Thyroid gland (tissue), 4 donors: ENCODE data around the gene CDH23. TPM values are rescaled to one million over a fixed set of nuclear protein-coding genes. Genes with fewer than 3 reads are reported as not detected.

Source experiments
- DNase-seq, 2 donors: peaks; one replicate each; pipeline ENCODE4 v3.0.0-alpha.2; 2019
- H3K27ac ChIP-seq, 3 donors: fragments of 200-600 bp; sonication (generic); 1 replicate in 2 of 3; 2 replicates in 1 of 3; pipeline ENCODE4 v1.5.1; 2016 to 2019; ENCODE audit warnings: mild to moderate bottlenecking in 1 of 3, moderate library complexity in 1 of 3
- H3K27me3 ChIP-seq: fragments of 200-600 bp; sonication (generic); one replicate; pipeline ENCODE4 v1.5.1; 2019
- H3K36me3 ChIP-seq, 2 donors: fragments of 200-600 bp; sonication (generic); one replicate each; pipeline ENCODE4 v1.5.1; 2016 to 2019
- H3K4me1 ChIP-seq, 2 donors: fragments of 200-600 bp; sonication (generic); one replicate each; pipeline ENCODE4 v1.5.1; 2017 to 2019
- H3K4me3 ChIP-seq, 3 donors: fragments of 200-600 bp; sonication (generic); replicated peaks in 1 of 3; 1 replicate in 2 of 3; 2 replicates in 1 of 3; pipeline ENCODE4 v1.5.1; 2016; ENCODE audit warnings: mild to moderate bottlenecking in 1 of 3
- H3K9me3 ChIP-seq: fragments of 200-600 bp; sonication (generic); one replicate; pipeline ENCODE4 v1.5.1; 2017
- POLR2A ChIP-seq, 2 donors: fragments of 450-650 bp; IDR thresholded peaks; one replicate each; pipeline ENCODE4 v1.6.1; 2017; ENCODE audit warnings: antibody characterized with exemption in 2 of 2, mild to moderate bottlenecking in 2 of 2, moderate library complexity in 1 of 2
- WGBS, 2 donors: methylation state at CpG; one replicate each; pipeline ENCODE4 v1.1.5; 2017; 5-methylcytosine and 5-hydroxymethylcytosine counted together
- intact Hi-C: fragments of 100-400 bp; cut with DNase I; formaldehyde crosslinking; loops from one replicate; pipeline ENCODE4 v1.15.1; 2023
- total RNA-seq, 4 donors: library from RNA; depleted of rRNA; stranded (reverse); fragments of >200 nt; gene quantifications; one replicate each; pipeline ENCODE4 v1.2.3, GENCODE V29; 2016
- TF ChIP-seq, protein P1 (sequence below), 6 experiments: fragments of 200-600 bp in 3 of 6; fragments of 450-650 bp in 3 of 6; sonication (generic) in 3 of 6; IDR thresholded peaks; one replicate each; pipeline ENCODE4 v1.5.1; 2016 to 2019; ENCODE audit warnings: antibody characterized with exemption in 6 of 6, mild to moderate bottlenecking in 2 of 6, inconsistent platforms in 1 of 6, moderate library complexity in 1 of 6

Gene CDH23
- total RNA-seq, 4 donors from 2014 or later, result 3.0 to 4.2 (median 3.9) TPM

DNA sequence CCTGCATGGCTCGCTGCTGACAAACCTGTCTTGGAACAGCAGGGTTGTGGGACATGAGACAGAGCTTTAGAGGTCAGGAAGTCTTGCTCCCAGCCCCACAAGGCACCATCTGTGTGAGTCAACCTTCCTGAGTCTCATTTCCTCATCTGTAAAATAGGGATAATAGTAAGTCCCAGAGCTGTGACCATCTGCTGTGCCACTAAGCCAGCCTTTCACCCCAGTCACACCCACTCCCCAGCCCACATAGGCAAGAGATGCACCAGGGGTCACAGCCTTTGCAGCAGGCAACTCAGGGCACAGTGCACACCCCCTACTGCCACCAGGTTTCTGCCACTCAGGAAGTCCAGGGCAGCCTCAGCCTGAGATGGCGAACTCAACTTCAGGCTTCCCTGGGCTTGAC is 29.4 kb upstream of the CDH23 start:
- no peak for DNase-seq
- no peak overlapping the region for H3K4me3 ChIP-seq
- intact Hi-C loops, result loop anchor here (5.0 kb wide), 1 partner anchor 40 kb away; no protein-coding TSS in a partner anchor
- no peak overlapping the region for H3K27ac ChIP-seq
- no peaks in the 10 kb centered on the region for H3K36me3 ChIP-seq
- no peak for TF ChIP-seq POLR2A (IDR thresholded peaks at IDR 0.05)
- TF ChIP-seq, protein P1, sequence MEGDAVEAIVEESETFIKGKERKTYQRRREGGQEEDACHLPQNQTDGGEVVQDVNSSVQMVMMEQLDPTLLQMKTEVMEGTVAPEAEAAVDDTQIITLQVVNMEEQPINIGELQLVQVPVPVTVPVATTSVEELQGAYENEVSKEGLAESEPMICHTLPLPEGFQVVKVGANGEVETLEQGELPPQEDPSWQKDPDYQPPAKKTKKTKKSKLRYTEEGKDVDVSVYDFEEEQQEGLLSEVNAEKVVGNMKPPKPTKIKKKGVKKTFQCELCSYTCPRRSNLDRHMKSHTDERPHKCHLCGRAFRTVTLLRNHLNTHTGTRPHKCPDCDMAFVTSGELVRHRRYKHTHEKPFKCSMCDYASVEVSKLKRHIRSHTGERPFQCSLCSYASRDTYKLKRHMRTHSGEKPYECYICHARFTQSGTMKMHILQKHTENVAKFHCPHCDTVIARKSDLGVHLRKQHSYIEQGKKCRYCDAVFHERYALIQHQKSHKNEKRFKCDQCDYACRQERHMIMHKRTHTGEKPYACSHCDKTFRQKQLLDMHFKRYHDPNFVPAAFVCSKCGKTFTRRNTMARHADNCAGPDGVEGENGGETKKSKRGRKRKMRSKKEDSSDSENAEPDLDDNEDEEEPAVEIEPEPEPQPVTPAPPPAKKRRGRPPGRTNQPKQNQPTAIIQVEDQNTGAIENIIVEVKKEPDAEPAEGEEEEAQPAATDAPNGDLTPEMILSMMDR (IDR thresholded peaks at IDR 0.05), result no peak
- H3K9me3 ChIP-seq, result no peaks in the 10 kb centered on the region
- 78 to 93% methylated on average over 1 to 2 of the region's 2 CpGs for WGBS, 2 donors
- peaks cover 0 to 12% of the 10 kb centered on the region in 2 donors for H3K4me1 ChIP-seq
- no peaks in the 10 kb centered on the region for H3K27me3 ChIP-seq

DNA sequence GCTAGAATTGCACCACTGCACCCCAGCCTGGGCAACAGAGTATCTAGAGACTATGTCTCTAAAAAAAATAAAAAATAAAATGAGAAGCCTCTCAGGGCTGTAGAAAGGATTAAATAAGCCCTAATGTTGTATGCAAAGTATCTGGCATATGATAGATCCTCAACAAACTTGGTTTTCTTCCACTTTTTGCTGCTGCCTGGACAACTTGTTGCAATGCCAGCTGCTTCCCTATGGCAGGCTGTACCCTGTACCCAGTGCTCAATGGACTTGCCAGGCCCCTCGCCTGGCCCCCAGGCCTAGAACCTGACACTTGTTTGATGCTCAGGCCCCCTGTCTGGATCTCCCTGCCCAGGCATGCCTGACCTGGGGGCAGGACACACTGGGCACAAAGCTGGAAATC is 28.5 kb upstream of the CDH23 start:
- Histone ChIP-seq H3K9me3 (no peaks in the 10 kb centered on the region), H3K27ac (no peak overlapping the region), H3K27me3 (no peaks in the 10 kb centered on the region), H3K4me1 (peaks cover 0 to 12% of the 10 kb centered on the region in 2 donors), H3K36me3 (no peaks in the 10 kb centered on the region), H3K4me3 (no peak overlapping the region)
- WGBS, 2 donors, result 88 to 100% methylated on average over 1 of the region's 1 CpG
- intact Hi-C loops, result loop anchor here (5.0 kb wide), 1 partner anchor 41 kb away; no protein-coding TSS in a partner anchor
- DNase-seq, result no peak
- TF ChIP-seq POLR2A (IDR thresholded peaks at IDR 0.05), result no peak
- TF ChIP-seq, protein P1 (IDR thresholded peaks at IDR 0.05), result no peak

DNA sequence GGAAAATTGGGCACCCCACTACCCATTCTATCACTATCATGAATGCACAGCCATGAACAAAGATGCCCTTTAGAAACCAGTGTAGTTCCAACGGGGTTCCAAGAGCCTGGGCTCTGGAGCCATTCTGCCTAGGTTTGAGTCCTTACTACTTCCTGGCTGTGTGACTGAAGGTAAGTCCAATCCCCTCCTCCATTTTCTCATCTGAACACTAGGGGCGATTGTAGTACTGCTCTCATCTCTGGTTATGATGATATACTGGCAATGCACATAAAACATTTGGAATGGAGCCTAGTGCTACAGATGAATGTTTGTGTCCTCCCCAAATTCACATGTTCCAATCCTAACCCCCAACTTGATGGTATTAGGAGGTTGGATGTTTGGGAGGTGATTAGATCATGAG is 28.1 kb upstream of the CDH23 start:
- Histone ChIP-seq H3K27me3 (no peaks in the 10 kb centered on the region), H3K9me3 (no peaks in the 10 kb centered on the region), H3K36me3 (no peaks in the 10 kb centered on the region), H3K4me1 (peaks cover 0 to 12% of the 10 kb centered on the region in 2 donors), H3K27ac (no peak overlapping the region), H3K4me3 (no peak overlapping the region)
- WGBS, 2 donors, result 70 to 72% methylated on average over 2 of the region's 2 CpGs
- intact Hi-C loops, result loop anchor here (5.0 kb wide), 1 partner anchor 41 kb away; no protein-coding TSS in a partner anchor
- no peak for DNase-seq
- TF ChIP-seq, protein P1 (IDR thresholded peaks at IDR 0.05), result no peak
- TF ChIP-seq POLR2A (IDR thresholded peaks at IDR 0.05), result no peak

DNA sequence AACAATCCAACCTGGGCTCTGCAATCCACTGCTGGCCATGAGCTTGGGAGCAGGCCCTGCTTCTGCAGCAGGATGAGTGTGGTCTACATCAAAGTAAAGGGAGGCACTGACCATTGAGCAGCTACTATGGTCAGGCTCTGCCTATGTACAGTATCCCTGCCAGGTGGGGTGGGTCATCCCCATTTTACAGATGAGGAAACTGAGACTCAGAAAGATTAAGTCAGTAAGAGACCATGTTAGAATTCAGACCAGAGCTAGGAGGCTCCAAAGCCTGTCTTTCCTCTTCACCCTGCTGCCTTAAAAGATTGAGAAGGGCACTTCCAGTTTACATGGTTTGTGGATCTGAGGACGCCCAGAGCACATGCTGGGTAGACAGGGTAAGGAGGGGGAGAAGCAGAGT is 27.1 kb upstream of the CDH23 start:
- Histone ChIP-seq H3K36me3 (no peaks in the 10 kb centered on the region), H3K27me3 (no peaks in the 10 kb centered on the region), H3K9me3 (no peaks in the 10 kb centered on the region), H3K4me1 (peaks cover 0 to 6% of the 10 kb centered on the region in 2 donors), H3K4me3 (no peak overlapping the region), H3K27ac (no peak overlapping the region)
- TF ChIP-seq, protein P1 (IDR thresholded peaks at IDR 0.05), result no peak
- no peak for TF ChIP-seq POLR2A (IDR thresholded peaks at IDR 0.05)
- DNase-seq, result no peak
- intact Hi-C loops, result loop anchor here (5.0 kb wide), 1 partner anchor 42 kb away; no protein-coding TSS in a partner anchor
- WGBS, 2 donors, result 80 to 86% methylated on average over 1 of the region's 1 CpG

DNA sequence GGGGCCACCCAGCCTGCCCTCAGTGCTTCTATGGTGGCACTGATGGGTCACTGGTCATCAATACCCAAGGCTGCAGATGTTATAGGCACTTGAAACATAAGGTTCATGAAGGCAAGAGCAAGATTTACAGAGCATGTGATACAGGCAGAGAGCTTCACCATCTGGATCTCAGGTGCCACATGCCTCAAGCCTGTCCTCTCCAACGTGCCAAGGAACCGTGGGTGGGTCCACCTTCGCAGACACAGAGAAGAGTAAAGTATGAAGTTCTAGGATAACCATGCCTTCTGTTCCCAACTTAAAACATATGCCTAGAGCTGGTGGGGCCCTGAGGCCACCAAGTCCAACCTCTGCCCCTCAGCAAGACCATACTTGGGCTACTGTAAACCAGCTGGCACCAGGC is 26.7 kb upstream of the CDH23 start:
- Histone ChIP-seq H3K36me3 (no peaks in the 10 kb centered on the region), H3K4me1 (peaks cover 0 to 6% of the 10 kb centered on the region in 2 donors), H3K27me3 (no peaks in the 10 kb centered on the region), H3K27ac (no peak overlapping the region), H3K4me3 (no peak overlapping the region), H3K9me3 (no peaks in the 10 kb centered on the region)
- TF ChIP-seq, protein P1 (IDR thresholded peaks at IDR 0.05), result no peak
- TF ChIP-seq POLR2A (IDR thresholded peaks at IDR 0.05), result no peak
- WGBS, 2 donors, result 83 to 97% methylated on average over 3 of the region's 3 CpGs
- no peak for DNase-seq
- intact Hi-C loops, result no loop called here
